ENCODE results near the gene VEGFB.

VEGFB gene

DNA sequence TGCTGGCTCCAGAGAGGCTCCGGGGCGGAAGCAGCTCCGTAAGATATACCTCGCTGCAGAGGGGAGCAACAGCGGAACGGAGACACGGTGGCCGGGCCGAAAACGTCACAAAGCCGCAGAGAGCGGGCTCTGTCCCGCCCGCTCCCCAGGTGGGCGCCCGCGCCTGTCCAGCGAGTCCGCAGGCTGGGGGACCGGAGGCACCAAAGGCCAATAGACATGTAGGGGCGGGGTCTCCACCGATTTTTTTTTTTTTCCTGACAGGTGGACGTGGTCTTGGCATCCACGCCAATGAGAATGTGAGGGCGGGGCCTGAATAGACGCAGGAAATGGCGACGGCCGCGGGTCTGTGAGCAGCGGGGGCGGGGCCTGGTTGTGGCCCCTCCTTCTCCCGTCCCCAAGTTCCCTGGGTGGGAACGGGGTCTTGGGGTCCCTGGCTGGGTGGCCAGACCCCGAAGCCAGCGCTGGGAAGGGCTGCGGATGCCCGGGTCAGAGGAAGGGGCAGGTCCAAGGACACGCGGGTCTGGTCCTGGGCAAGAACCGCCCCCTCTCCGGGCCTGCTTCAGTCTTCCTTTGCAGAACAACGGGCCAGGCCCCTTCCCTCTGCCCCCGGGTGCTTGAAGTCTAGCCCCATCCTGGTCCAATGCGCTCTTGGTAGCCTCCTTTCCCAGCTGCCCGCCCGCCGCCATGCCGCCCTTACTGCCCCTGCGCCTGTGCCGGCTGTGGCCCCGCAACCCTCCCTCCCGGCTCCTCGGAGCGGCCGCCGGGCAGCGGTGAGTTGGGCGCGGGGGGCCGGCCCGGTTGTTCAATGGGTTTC lies 4.0 kb upstream of the VEGFB start, which contains the start of gene DNAJC4:
TSS of gene DNAJC4 (plus strand) at position 378 of the 814 bp plus-strand sequence. CDS start at position 685, 307 bp downstream.
- TF ChIP-seq, protein P1, sequence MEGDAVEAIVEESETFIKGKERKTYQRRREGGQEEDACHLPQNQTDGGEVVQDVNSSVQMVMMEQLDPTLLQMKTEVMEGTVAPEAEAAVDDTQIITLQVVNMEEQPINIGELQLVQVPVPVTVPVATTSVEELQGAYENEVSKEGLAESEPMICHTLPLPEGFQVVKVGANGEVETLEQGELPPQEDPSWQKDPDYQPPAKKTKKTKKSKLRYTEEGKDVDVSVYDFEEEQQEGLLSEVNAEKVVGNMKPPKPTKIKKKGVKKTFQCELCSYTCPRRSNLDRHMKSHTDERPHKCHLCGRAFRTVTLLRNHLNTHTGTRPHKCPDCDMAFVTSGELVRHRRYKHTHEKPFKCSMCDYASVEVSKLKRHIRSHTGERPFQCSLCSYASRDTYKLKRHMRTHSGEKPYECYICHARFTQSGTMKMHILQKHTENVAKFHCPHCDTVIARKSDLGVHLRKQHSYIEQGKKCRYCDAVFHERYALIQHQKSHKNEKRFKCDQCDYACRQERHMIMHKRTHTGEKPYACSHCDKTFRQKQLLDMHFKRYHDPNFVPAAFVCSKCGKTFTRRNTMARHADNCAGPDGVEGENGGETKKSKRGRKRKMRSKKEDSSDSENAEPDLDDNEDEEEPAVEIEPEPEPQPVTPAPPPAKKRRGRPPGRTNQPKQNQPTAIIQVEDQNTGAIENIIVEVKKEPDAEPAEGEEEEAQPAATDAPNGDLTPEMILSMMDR (IDR thresholded peaks at IDR 0.05): no peak

DNA sequence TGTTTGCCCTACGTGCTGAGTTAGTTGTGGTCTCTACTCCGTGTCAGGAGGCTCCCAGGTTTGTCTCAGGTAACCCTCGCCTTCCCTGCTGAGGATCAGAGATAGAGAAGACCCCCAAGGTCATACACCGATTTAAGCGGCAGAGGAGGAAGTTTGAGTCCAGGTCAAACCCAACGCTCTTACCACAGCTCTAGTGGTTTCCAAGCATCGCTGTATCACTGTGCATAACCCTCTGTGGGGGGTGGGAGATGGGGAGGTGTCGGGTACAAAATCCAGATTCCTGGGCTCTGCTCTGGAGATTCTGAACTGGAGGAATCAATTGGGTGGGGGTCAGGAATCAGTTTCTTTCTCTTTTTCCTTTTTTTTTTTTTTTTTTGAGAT lies 3.4 kb upstream of the VEGFB start:
- TF ChIP-seq, protein P1 (IDR thresholded peaks at IDR 0.05): no peak

DNA sequence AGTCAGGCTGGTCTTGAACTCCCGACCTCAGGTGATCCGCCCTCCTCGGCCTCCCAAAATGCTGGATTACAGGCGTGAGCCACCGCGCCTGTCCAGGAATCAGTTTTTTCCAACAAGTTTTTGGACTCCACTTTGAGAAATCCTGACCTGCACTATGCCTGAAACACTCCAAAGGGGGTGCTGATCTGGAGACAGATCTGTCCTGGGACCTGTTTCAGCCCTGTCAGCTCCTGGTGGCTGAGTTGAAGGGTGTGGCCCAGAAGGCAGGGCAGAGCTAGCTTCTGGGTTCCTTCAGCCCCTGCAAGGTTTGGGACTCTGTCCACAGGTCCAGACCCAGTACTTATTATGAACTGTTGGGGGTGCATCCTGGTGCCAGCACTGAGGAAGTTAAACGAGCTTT lies 2.8 kb upstream of the VEGFB start:
- TF ChIP-seq, protein P1 (IDR thresholded peaks at IDR 0.05): no peak

DNA sequence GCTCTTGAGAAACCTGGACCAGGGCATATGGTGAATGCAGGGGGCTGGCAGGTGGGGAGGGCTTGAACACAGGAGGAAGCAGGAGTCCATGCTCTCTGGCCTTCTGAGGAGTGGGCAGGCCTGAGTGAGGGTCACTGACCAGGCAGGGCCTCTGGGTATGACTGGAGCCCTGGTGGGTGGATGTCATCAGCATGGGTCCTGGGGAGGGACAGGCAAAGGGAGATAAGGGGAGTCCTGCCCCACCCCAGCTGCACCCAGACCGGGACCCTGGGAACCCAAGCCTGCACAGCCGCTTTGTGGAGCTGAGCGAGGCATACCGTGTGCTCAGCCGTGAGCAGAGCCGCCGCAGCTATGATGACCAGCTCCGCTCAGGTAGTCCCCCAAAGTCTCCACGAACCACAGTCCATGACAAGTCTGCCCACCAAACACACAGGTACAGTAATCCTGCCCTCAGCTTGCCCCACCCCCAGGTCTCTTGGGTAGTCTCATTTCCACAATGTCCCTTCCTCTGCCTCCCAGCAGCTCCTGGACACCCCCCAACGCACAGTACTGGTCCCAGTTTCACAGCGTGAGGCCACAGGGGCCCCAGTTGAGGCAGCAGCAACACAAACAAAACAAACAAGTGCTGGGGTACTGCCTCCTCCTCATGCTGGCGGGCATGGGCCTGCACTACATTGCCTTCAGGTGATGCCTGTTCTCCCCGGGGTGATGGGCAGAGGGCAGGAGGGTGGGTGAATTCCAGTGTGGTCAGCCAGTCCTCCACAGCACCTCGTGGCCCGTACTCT lies 2.0 kb upstream of the VEGFB start:
- TF ChIP-seq, protein P1 (IDR thresholded peaks at IDR 0.05): no peak

DNA sequence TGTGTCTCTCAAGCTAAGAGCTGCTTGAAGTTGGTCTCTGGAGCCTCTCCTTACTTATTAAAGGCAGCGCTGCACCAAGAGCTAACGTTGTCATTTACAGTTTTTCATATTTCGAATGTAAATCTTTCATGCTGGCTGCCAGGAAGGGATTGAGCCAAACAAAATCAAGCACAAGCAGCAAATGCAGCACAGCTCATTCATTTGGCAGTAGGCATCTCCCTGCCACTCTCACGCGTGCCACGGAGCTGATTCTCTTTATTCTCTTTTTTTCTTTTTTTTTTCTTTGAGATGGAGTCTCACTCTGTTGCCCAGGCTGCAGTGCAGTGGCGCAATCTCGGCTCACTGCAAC lies 1.4 kb upstream of the VEGFB start:
- TF ChIP-seq, protein P1 (IDR thresholded peaks at IDR 0.05): no peak

DNA sequence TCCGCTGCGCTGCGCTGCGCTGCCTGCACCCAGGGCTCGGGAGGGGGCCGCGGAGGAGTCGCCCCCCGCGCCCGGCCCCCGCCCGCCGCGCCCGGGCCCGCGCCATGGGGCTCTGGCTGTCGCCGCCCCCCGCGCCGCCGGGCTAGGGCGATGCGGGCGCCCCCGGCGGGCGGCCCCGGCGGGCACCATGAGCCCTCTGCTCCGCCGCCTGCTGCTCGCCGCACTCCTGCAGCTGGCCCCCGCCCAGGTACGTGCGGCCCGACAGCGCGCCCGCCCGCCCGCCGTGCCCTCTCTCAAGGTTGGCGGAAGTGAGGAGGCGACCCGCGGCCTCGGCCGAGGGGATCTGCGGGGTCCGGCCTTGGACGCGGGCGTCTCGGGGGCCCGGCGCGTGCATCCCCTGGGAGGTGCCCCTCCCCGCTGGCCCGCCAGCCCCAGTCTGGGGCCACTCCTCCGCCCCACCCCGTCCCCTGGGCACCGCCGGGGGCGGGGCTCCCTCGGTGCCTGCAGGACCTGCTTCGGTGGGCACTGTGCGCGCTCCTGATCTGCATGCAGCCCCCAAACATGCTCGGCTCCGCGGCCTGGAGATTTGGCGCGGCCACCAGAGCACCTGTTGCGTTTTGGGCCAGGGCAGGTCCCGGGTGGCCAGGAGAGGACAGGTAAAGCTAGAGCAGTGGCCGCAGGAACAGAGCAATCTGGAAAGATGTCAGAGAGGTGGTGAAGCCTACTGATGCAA lies 429 bp downstream of the VEGFB start:
- TF ChIP-seq, protein P1 (IDR thresholded peaks at IDR 0.05): no peak

DNA sequence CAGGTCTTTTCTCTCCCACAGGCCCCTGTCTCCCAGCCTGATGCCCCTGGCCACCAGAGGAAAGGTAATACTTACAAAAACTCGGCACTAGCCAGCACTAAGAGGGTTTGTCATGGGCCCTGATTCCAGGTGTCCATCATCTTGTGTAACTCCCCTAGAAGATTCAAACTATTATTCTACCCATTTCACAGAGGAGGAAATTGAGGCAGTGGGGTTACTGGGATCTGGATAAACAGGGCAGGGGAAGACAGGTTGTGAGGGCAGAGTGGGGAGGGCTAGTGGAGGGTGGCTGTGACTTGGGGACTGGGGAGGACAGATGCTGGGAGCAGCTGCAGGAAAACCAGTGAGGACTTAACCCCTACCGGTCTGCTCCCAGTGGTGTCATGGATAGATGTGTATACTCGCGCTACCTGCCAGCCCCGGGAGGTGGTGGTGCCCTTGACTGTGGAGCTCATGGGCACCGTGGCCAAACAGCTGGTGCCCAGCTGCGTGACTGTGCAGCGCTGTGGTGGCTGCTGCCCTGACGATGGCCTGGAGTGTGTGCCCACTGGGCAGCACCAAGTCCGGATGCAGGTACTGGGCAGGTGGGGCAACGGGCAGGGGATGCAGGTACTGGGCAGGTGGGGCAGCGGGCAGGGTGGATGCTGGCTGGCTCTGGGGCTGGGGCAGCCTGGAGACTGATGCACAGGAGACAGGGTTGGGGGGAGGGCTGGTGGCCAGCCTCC lies 1.2 kb downstream of the VEGFB start:
- TF ChIP-seq, protein P1 (IDR thresholded peaks at IDR 0.05): no peak
